ENCODE measurements around the gene EIF4A3.
"Not testable (repeated sequence)": the region's sequence is repeated elsewhere in the genome, so short reads cannot be mapped to it uniquely, and the experiment has no call there.

EIF4A3 gene

DNA sequence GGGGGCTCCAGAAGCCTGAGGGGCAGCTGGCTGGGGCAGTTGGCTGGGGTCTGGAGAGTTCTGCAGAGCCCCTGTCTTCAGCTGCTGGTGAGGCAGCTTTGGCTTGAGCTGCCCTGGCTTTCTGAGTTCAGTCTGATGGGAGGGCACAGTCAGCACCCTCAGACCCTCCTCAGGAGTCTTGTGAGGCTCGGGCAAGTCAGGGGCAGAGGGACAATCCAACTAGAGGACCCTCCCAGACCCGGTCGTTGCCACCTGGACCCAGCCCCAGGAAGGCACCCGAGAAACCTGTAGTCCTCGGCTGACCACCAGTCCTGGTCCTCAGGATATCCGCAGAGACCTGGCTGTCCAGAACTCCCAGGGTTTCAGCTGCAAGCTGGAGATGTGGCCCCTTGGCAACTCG is 24.8 kb upstream of the EIF4A3 start:
- no peak for DNase-seq

DNA sequence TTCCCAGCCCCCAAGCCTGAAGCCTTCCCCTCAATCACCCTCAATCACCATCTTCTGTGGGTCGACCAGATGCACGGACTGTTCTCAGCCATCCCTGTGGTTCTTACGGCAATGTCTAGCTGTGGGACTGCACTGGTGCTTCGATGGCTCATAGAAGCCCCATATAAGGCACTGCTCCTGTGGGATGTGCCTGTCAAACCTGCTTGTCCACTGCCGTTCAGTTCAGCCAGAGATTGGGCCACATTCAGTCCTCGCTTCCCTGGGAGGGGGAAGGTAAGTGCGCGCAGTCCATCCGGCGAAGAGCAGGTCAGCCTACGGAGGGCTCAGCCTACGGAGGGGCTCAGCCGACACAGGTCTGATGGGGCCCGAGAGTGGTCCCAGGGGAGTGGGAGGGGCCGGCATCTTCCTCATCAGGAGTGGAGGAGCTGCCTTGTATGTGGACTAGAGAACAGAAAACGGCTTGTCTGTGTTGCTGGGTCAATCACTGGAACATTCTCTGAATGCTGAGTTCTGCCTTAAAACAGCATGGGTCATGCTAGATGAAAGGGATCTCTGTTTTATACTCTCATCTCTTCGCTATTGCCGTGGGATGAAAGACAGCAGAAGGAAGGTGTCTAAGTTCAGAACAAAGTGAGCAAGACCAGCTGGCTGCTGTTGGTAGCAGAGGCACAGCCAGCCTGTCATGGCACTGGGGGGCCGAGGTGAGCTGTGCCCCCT is 23.0 kb upstream of the EIF4A3 start, which contains the start of gene CARD14:
Gene CARD14, plus strand, starts transcription at position 247 of the 717 bp plus-strand sequence. CDS start 11,409 bp downstream, outside the sequence.
- no peak for DNase-seq

DNA sequence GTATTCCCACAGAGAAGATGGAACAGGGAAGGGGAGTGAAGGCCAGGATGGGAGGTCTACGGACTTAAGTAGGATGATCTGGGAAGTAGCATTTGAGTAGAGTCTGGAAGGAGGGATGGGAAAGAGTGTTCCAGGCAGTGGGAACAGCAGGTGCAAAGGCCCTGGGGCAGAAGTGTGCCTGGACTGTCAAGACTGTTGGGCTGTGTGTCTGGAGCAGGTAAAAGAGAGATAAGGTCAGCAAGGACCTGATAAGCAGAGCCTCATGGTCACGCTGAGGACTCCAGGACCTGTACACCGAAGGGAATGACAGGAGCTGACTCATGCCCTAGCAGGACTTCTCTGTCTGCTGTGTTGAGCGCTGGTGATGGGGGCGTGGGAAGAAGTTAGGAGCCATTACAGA is 22.2 kb upstream of the EIF4A3 start:
- no peak for DNase-seq

- DNase-seq: no peak
These were observed 21.4 kb upstream of the EIF4A3 start for GRCh38 chr17:80168371-80168770.

DNA sequence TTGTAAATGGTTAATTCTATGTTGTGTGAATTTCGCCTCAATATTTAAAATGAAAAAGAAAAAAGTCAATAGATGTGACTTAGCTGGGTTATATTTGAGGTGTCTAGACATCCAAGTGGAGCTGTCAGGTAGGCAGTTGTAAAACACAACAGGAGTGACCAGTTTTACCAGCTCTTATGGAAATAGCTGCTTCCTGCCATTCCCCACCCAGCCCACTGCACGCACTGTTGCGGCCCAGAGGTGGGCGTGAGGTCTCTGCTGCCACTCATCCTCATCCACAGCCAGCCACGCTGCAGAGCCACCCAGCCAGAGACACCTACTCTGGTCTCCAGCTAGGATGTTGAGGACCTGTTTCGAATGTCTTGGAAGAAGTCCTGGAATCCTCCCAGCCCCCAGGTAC is 19.5 kb upstream of the EIF4A3 start:
- no peak for DNase-seq

DNA sequence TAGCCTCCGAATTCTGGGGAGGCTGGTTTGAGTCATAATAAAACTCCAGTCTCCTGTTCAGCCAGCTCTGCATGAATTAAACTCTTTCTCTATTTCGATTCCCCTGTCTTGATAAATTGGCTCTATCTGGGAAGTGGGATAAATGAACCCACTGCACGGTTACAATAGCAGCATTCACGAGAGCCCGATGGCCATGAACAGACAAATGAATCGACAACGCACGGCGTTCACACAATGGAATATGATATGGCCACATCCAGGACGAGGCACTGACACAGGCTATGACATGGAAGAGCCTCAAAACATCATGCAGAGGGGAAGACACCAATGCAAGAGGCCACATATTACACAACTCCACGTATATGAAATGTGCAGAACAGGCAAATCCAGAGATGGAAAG is 17.3 kb upstream of the EIF4A3 start:
- DNase-seq: no peak

GRCh38 chr17:80163336-80163735 is 16.4 kb upstream of the EIF4A3 start:
- no peak for DNase-seq

DNA sequence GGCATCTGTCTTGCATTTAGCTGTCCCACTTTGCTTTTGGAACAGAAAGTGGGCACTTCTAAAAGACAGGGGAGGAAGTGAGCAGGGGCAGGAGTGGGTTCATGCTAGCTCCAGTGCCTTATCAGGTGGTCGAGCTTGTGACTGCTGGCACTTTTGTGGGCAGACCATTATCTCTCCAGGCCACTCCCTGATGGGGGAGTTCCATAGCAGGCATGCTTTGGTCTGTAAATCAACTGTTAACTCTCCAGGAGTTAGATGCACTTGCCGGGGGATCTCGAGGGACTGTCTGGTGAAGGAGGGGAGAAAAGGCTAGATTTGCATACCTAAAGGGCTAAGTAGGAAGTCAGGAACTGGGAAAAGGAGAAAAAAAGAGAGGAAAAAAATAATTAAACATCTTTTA is 13.6 kb upstream of the EIF4A3 start:
- no peak for DNase-seq

GRCh38 chr17:80158846-80159245 is 11.9 kb upstream of the EIF4A3 start:
- no peak for DNase-seq

GRCh38 chr17:80155600-80155999 is 8.7 kb upstream of the EIF4A3 start:
- DNase-seq: not testable (repeated sequence)

GRCh38 chr17:80154166-80154565 is 7.2 kb upstream of the EIF4A3 start:
- DNase-seq: no peak

GRCh38 chr17:80153004-80153403 is 6.1 kb upstream of the EIF4A3 start:
- no peak for DNase-seq

DNA sequence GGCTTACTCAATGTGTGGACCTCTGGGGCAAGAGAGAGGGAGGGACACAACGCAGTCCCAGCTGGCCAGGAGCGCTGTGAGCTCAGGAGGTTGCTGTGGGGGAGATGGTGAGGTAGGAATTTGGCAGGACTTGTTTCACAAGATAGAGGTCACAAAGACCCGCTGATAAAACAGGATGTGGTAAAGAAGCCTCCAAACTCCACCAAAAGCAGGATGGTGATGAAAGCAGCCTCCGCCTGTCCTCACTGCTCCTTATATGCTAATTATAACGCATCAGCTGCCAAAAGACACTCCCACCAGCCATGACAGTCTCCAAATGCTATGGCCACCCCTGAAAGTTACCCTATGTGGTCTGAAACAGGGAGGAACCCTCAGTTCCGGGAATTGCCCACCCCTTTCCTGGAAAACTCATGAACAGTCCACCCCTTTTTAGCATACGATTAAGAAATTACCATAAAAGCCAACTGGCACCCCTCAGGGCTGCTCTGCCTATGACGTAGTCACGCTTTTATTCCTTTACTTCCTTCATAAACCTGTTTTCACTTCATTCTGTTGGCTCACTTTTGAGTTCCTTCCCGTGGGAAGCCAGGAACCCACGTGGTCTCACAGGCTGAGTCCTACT is 5.3 kb upstream of the EIF4A3 start:
- DNase-seq: peak; percentile 76

DNA sequence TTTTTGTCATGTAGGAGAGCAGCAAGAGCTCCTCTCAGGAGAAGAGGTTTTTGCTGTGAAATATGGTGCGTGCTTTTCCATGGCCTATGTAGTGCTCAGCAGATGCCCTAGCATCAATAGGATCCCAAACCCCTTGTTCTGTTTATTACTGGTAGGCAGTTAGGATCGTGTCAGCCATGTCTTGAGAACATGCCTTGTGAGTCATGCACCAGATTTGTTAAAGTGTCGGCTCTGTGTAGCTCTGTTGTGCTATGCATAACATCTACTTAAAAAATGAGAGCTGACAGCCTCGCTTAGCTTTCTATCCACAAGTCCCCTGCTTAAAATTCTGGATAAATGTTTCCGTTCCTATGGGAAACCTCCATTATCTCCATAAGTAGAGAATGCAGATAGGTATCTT is 4.4 kb upstream of the EIF4A3 start:
- peak; percentile 68 for DNase-seq

DNA sequence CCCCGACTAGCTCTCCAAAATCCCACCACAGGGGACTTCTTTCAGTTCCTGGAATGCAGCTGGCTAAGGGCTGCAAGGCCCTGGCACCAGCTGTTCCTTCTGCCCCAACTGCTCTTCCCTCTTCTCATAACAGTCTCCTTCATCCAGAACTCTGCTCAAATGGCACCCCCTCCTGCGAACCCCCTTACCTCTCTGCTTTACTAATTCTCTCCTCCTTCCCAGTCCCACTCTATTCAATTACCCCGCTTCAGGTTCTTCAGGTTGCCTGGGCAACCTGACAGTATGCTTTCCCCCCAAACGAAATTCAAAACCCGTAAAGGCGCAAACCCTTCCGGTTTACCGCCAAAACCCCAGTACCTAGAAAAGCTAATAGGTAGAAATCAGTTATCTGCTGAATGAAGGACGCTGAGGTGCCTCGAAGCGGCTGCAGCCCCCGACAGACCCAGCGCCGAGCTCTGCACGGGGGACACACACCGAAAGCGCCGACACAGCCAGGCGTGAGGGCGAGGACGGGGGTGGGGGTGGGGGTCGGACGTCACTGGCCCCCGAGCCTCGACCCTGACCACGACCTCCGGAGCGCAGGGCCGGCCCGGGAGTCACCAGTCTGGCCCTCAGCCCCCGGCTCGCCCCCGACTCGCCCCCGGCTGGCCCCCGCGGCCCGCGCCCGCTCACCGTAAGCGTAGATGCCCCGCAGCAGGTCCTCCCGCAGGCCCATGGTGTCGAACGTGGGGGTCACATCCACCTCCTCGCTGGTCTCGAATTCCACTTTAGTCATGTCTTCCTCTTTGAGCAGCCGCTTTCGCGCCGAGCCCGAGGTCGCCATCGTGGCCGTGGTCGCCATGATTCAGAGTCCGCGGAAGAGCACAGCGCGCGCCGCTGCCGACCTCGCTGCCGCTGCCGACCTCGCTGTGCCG is 550 bp downstream of the EIF4A3 start:
- peak; percentile 29 for DNase-seq

GRCh38 chr17:80145076-80146075 is 1.6 kb downstream of the EIF4A3 start:
- no peak for DNase-seq

DNA sequence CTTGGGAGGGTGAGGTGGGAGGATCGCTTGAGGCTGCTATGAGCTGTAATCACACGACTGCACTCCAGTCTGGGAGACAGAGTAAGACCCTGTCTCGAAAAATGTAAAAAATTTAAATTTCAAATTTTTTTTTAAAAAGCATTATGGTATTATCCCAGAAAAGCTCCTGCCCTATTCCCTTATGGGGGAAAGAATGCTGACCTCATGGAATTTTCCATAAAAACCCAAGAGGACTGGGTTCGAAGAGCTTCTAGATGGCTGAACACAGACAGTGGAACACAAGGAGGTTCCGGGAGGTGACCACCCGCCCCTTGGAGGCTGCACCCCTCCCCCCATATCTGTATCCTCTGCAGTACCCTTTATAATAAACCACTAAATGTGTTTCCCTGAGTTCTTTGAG is 4.0 kb downstream of the EIF4A3 start:
- DNase-seq: no peak

GRCh38 chr17:80141463-80142165 is 5.3 kb downstream of the EIF4A3 start:
- no peak for DNase-seq

GRCh38 chr17:80138856-80139426 is 8.0 kb downstream of the EIF4A3 start:
- DNase-seq: no peak

GRCh38 chr17:80137131-80137530 is 9.8 kb downstream of the EIF4A3 start:
- DNase-seq: no peak

GRCh38 chr17:80133626-80133970 is 13.3 kb downstream of the EIF4A3 start:
- no peak for DNase-seq

Measured in EL (cell line).